Activated T-cell treated with anti-CD3 and anti-CD28 coated beads, Interleukin-2, amount 50 U/mL, for 24 hours (primary cell): ENCODE data around the gene LRRC72.
"Not testable (repeated sequence)": the region's sequence is repeated elsewhere in the genome, so short reads cannot be mapped to it uniquely, and the experiment has no call there.

Experiments used
- DNase-seq: peaks from one replicate; pipeline ENCODE4 v3.0.0-alpha.2; 2020
- H3K27ac Mint-ChIP-seq: 2 replicates; pipeline ENCODE4 v1.8.0; 2020; ENCODE audit warnings: mild to moderate bottlenecking, mixed read lengths
- H3K27me3 Mint-ChIP-seq: 2 replicates; pipeline ENCODE4 v1.8.0; 2020; ENCODE audit warnings: mixed read lengths
- H3K36me3 Mint-ChIP-seq: 2 replicates; pipeline ENCODE4 v1.8.0; 2020; ENCODE audit warnings: low read depth, mixed read lengths
- H3K4me1 Mint-ChIP-seq: 2 replicates; pipeline ENCODE4 v1.8.0; 2020; ENCODE audit warnings: low read depth, mixed read lengths
- H3K4me3 Mint-ChIP-seq: 2 replicates; pipeline ENCODE4 v1.8.0; 2020; ENCODE audit warnings: mild to moderate bottlenecking, moderate library complexity, mixed read lengths
- H3K9me3 Mint-ChIP-seq: 2 replicates; pipeline ENCODE4 v1.8.0; 2020; ENCODE audit warnings: mixed read lengths

Gene LRRC72

GRCh38 chr7:16526742-16527540, at the start of gene LRRC72:
Gene LRRC72 (plus strand): TSS chr7:16526825. CDS start chr7:16526953, 128 bp downstream.
- Mint-ChIP-seq H3K4me3 (no peak within 1 kb of the TSS), H3K4me1 (peaks cover 5% of the 10 kb centered on the region), H3K9me3 (no peaks in the 10 kb centered on the region), H3K27ac (no peak within 1 kb of the TSS), H3K36me3 (no peaks in the 10 kb centered on the region), H3K27me3 (no peaks in the 10 kb centered on the region)
- DNase-seq: no peak

GRCh38 chr7:16479161-16479560, 47.5 kb upstream of the LRRC72 start:
- DNase-seq: no peak
- no peak overlapping the region for H3K4me3 Mint-ChIP-seq
- H3K27me3 Mint-ChIP-seq: peaks cover 3% of the 10 kb centered on the region
- H3K9me3 Mint-ChIP-seq: no peaks in the 10 kb centered on the region
- H3K4me1 Mint-ChIP-seq: no peaks in the 10 kb centered on the region
- H3K27ac Mint-ChIP-seq: no peak overlapping the region
- H3K36me3 Mint-ChIP-seq: no peaks in the 10 kb centered on the region

- H3K4me1 Mint-ChIP-seq: no peaks in the 10 kb centered on the region
- no peaks in the 10 kb centered on the region for H3K36me3 Mint-ChIP-seq
- peaks cover 3% of the 10 kb centered on the region for H3K27me3 Mint-ChIP-seq
Observed at GRCh38 chr7:16479591-16479990, 47.0 kb upstream of the LRRC72 start.

GRCh38 chr7:16484453-16485158, 42.0 kb upstream of the LRRC72 start:
- no peaks in the 10 kb centered on the region for H3K36me3 Mint-ChIP-seq
- H3K27me3 Mint-ChIP-seq: peaks cover 4% of the 10 kb centered on the region
- no peak overlapping the region for H3K27ac Mint-ChIP-seq
- H3K9me3 Mint-ChIP-seq: no peaks in the 10 kb centered on the region
- no peak for DNase-seq
- H3K4me1 Mint-ChIP-seq: no peaks in the 10 kb centered on the region
- no peak overlapping the region for H3K4me3 Mint-ChIP-seq

More at GRCh38 chr7:16479591-16479990, 47.0 kb upstream of the LRRC72 start:
- DNase-seq: no peak
- Mint-ChIP-seq H3K4me3 (no peak overlapping the region), H3K9me3 (no peaks in the 10 kb centered on the region), H3K27ac (no peak overlapping the region)

- H3K4me1 Mint-ChIP-seq: peaks cover 4% of the 10 kb centered on the region
- no peak overlapping the region for H3K27ac Mint-ChIP-seq
- DNase-seq: no peak
- H3K9me3 Mint-ChIP-seq: no peaks in the 10 kb centered on the region
- H3K4me3 Mint-ChIP-seq: no peak overlapping the region
- peaks cover 10% of the 10 kb centered on the region for H3K27me3 Mint-ChIP-seq
- no peaks in the 10 kb centered on the region for H3K36me3 Mint-ChIP-seq
Observed at GRCh38 chr7:16491148-16491547, 35.5 kb upstream of the LRRC72 start.

- no peak for DNase-seq
- Mint-ChIP-seq H3K4me1 (peaks cover 4% of the 10 kb centered on the region), H3K27me3 (peaks cover 12% of the 10 kb centered on the region), H3K27ac (no peak overlapping the region), H3K4me3 (no peak overlapping the region), H3K36me3 (no peaks in the 10 kb centered on the region), H3K9me3 (no peaks in the 10 kb centered on the region)
Observed at GRCh38 chr7:16492513-16493062, 34.0 kb upstream of the LRRC72 start.

GRCh38 chr7:16493266-16493665, 33.4 kb upstream of the LRRC72 start:
- Mint-ChIP-seq H3K9me3 (no peaks in the 10 kb centered on the region), H3K4me1 (peaks cover 4% of the 10 kb centered on the region), H3K4me3 (no peak overlapping the region), H3K36me3 (no peaks in the 10 kb centered on the region), H3K27me3 (peaks cover 12% of the 10 kb centered on the region), H3K27ac (no peak overlapping the region)
- no peak for DNase-seq

GRCh38 chr7:16494551-16494950, 32.1 kb upstream of the LRRC72 start:
- Mint-ChIP-seq H3K4me1 (peaks cover 4% of the 10 kb centered on the region), H3K9me3 (no peaks in the 10 kb centered on the region), H3K27me3 (peaks cover 12% of the 10 kb centered on the region), H3K27ac (no peak overlapping the region), H3K36me3 (no peaks in the 10 kb centered on the region), H3K4me3 (no peak overlapping the region)
- DNase-seq: no peak

GRCh38 chr7:16494955-16495719, 31.5 kb upstream of the LRRC72 start:
- Mint-ChIP-seq H3K4me3 (no peak overlapping the region), H3K4me1 (peaks cover 4% of the 10 kb centered on the region), H3K27me3 (peaks cover 12% of the 10 kb centered on the region), H3K27ac (no peak overlapping the region), H3K9me3 (no peaks in the 10 kb centered on the region), H3K36me3 (no peaks in the 10 kb centered on the region)
- no peak for DNase-seq

- Mint-ChIP-seq H3K27me3 (peaks cover 17% of the 10 kb centered on the region), H3K9me3 (no peaks in the 10 kb centered on the region), H3K4me3 (no peak overlapping the region), H3K27ac (no peak overlapping the region), H3K36me3 (no peaks in the 10 kb centered on the region), H3K4me1 (no peaks in the 10 kb centered on the region)
- no peak for DNase-seq
Observed at GRCh38 chr7:16498122-16498521, 28.5 kb upstream of the LRRC72 start.

- Mint-ChIP-seq H3K4me1 (no peaks in the 10 kb centered on the region), H3K9me3 (no peaks in the 10 kb centered on the region), H3K4me3 (no peak overlapping the region), H3K36me3 (no peaks in the 10 kb centered on the region), H3K27me3 (peaks cover 9% of the 10 kb centered on the region), H3K27ac (no peak overlapping the region)
- no peak for DNase-seq
Observed at GRCh38 chr7:16502303-16502702, 24.3 kb upstream of the LRRC72 start.

- no peak for DNase-seq
- Mint-ChIP-seq H3K36me3 (no peaks in the 10 kb centered on the region), H3K27ac (no peak overlapping the region), H3K4me1 (no peaks in the 10 kb centered on the region), H3K9me3 (no peaks in the 10 kb centered on the region), H3K27me3 (peaks cover 8% of the 10 kb centered on the region), H3K4me3 (no peak overlapping the region)
Observed at GRCh38 chr7:16504019-16504418, 22.6 kb upstream of the LRRC72 start.

GRCh38 chr7:16506422-16506821, 20.2 kb upstream of the LRRC72 start:
- DNase-seq, H3K27me3 Mint-ChIP-seq, H3K4me1 Mint-ChIP-seq, H3K36me3 Mint-ChIP-seq, H3K27ac Mint-ChIP-seq, H3K9me3 Mint-ChIP-seq, H3K4me3 Mint-ChIP-seq: not testable (repeated sequence)

GRCh38 chr7:16509829-16510228, 16.8 kb upstream of the LRRC72 start:
- no peak for DNase-seq
- Mint-ChIP-seq H3K27me3 (no peaks in the 10 kb centered on the region), H3K4me3 (no peak overlapping the region), H3K4me1 (no peaks in the 10 kb centered on the region), H3K9me3 (no peaks in the 10 kb centered on the region), H3K27ac (no peak overlapping the region), H3K36me3 (no peaks in the 10 kb centered on the region)
